Measurements from ENCODE around the gene DSP. TPM values are rescaled to one million over a fixed set of nuclear protein-coding genes. Genes with fewer than 3 reads are reported as not detected.

The DSP gene
- total RNA-seq, 1 experiment from 2014 or later = 76.1 TPM

- TF ChIP-seq ATF3 (CRISPR knock-in tag; conservative IDR thresholded peaks at IDR 0.05) (no peak), ZBTB43 (CRISPR knock-in tag; IDR thresholded peaks at IDR 0.05) (no peak), ZNF232 (CRISPR knock-in tag; IDR thresholded peaks at IDR 0.05) (no peak), IRF2 (CRISPR knock-in tag; IDR thresholded peaks at IDR 0.05; ENCODE audit: borderline replicate concordance, low read depth) (no peak), USF1 (CRISPR knock-in tag; IDR thresholded peaks at IDR 0.05) (no peak), SOX15 (CRISPR knock-in tag; IDR thresholded peaks at IDR 0.05) (no peak), FOXP1 (CRISPR knock-in tag; IDR thresholded peaks at IDR 0.05; ENCODE audit: borderline replicate concordance) (no peak)
Observed at GRCh38 chr6:7569082-7569481, 27.6 kb downstream of the DSP start (continued).

GRCh38 chr6:7572213-7572943 is 30.9 kb downstream of the DSP start:
- Mint-ChIP-seq H3K4me3 (no peak overlapping the region), H3K27me3 (ENCODE audit: low read depth) (no peaks in the 10 kb centered on the region), H3K27ac (no peak overlapping the region), H3K4me1 (no peaks in the 10 kb centered on the region), H3K36me3 (peaks cover 79% of the 10 kb centered on the region), H3K9me3 (no peaks in the 10 kb centered on the region)
- ChIA-PET CTCF (no interaction called here), POLR2A (no interaction called here)
- ATAC-seq (no peak), DNase-seq (ENCODE audit: low spot score) (no peak)
- TF ChIP-seq ARID4B (CRISPR knock-in tag; IDR thresholded peaks at IDR 0.05; ENCODE audit: borderline replicate concordance) (no peak), IRF1 (CRISPR knock-in tag; IDR thresholded peaks at IDR 0.05) (no peak), OVOL2 (CRISPR knock-in tag; IDR thresholded peaks at IDR 0.05; ENCODE audit: borderline replicate concordance) (no peak), ZNF416 (CRISPR knock-in tag; IDR thresholded peaks at IDR 0.05) (no peak), AFF4 (CRISPR knock-in tag; IDR thresholded peaks at IDR 0.05; ENCODE audit: borderline replicate concordance) (no peak), SOX15 (CRISPR knock-in tag; IDR thresholded peaks at IDR 0.05) (no peak), CREB1 (CRISPR knock-in tag; IDR thresholded peaks at IDR 0.05) (no peak), SP1 (CRISPR knock-in tag; conservative IDR thresholded peaks at IDR 0.05) (no peak), ZNF425 (CRISPR knock-in tag; conservative IDR thresholded peaks at IDR 0.05) (no peak), ZMAT4 (CRISPR knock-in tag; IDR thresholded peaks at IDR 0.05) (no peak), NFATC4 (CRISPR knock-in tag; IDR thresholded peaks at IDR 0.05) (no peak), MXD4 (CRISPR knock-in tag; IDR thresholded peaks at IDR 0.05; ENCODE audit: borderline replicate concordance) (no peak), FOXP4 (CRISPR knock-in tag; IDR thresholded peaks at IDR 0.05) (no peak)
